Measurements from ENCODE around the gene CAPN9. TPM values are rescaled to one million over a fixed set of nuclear protein-coding genes. Genes with fewer than 3 reads are reported as not detected.

Gene CAPN9
- total and polyA plus RNA-seq, 9 of the 15 experiments (the other 6 are each of a cell fraction or from before 2014, with no cell fraction given): not detected

GRCh38 chr1:230809256-230809990 is 62.2 kb downstream of the CAPN9 start:
- no peaks in the 10 kb centered on the region for H3K4me1 ChIP-seq (replicated peaks in 1 of 2; ENCODE audit: control insufficient read depth in 2 of 2, insufficient read depth in 2 of 2, low read length in 2 of 2)
- ChIA-PET POLR2A (interaction anchor here (1.0 to 1.1 kb wide), 2 partner anchors 10 to 11 kb away, joined by 3 to 4 read pairs; no protein-coding TSS in a partner anchor), CTCF (ENCODE audit: low intra/inter-chr PET ratio) (no interaction called here)
- peaks cover 6% of the 10 kb centered on the region for H3K9me3 ChIP-seq (replicated peaks; ENCODE audit: control insufficient read depth, insufficient read depth, low read depth, low read length)
- no peak for ATAC-seq
- no peak overlapping the region for H2AFZ ChIP-seq (ENCODE audit: low read depth, low read length)
- H4K20me1 ChIP-seq (replicated peaks; ENCODE audit: control insufficient read depth, insufficient read depth, low read length): no peaks in the 10 kb centered on the region
- no peaks in the 10 kb centered on the region for H3K36me3 ChIP-seq (ENCODE audit: control insufficient read depth, insufficient read depth, low read length)
- H3K27me3 ChIP-seq (ENCODE audit: control insufficient read depth in 2 of 2, insufficient read depth in 2 of 2, low read length in 2 of 2): peaks cover 0 to 12% of the 10 kb centered on the region in 2 experiments; a peak in 2 of 5 replicates
- no peaks in the 10 kb centered on the region for H3K9me1 ChIP-seq (ENCODE audit: control insufficient read depth, insufficient read depth, low read length)
- no peak for FAIRE-seq
- H3K4me3 ChIP-seq: no peak overlapping the region
- H3K9ac ChIP-seq (ENCODE audit: insufficient read depth in 1 of 2, low read depth in 2 of 2, low read length in 2 of 2): no peak overlapping the region
- in situ Hi-C loops (cut with MboI) (loop anchor here (10.0 kb wide), 1 partner anchor 795 kb away; no protein-coding TSS in a partner anchor), intact Hi-C loops (cut with micrococcal nuclease) (no loop called here)
- H3K79me2 ChIP-seq (ENCODE audit: control insufficient read depth, insufficient read depth, low read length): no peaks in the 10 kb centered on the region
- WGBS (ENCODE audit: insufficient coverage, low coverage, missing lambda C conversion rate): 0% methylated on average over 8 of the region's 8 CpGs
- DNase-seq (ENCODE audit: extremely low read depth in 1 of 4, low spot score in 3 of 4): no peak
- BruUV-seq (replicated peaks): no TSS peak
- H3K4me2 ChIP-seq (ENCODE audit: insufficient read depth, low read length): no peak overlapping the region
- no peak overlapping the region for H3K27ac ChIP-seq (ENCODE audit: extremely low read depth, low read depth, low read length)
- TF ChIP-seq POLR2AphosphoS2 (IDR thresholded peaks at IDR 0.05; ENCODE audit: low read length) (no peak), CREB1 (IDR thresholded peaks at IDR 0.05) (no peak), CREB1 (CRISPR knock-in tag; IDR thresholded peaks at IDR 0.05) (no peak), XRCC3 (IDR thresholded peaks at IDR 0.05) (no peak), PATZ1 (CRISPR knock-in tag; IDR thresholded peaks at IDR 0.05; ENCODE audit: borderline replicate concordance) (no peak), PHF21A (IDR thresholded peaks at IDR 0.05; ENCODE audit: borderline replicate concordance, low read depth) (no peak), ZNF239 (CRISPR knock-in tag; IDR thresholded peaks at IDR 0.05) (no peak), ZKSCAN1 (IDR thresholded peaks at IDR 0.05; ENCODE audit: low read depth, low read length) (no peak)
